HEK293T (cell line): ENCODE data around the gene CTSK.

Experiments used
- CTCF ChIA-PET: fragments of 350-600 bp; formaldehyde crosslinking; extraction: SDS; loops from one replicate; lab custom pipeline; 2021; ENCODE audit warnings: antibody characterized with exemption, inconsistent platforms; lab: Yijun Ruan, JAX
- POLR2A ChIA-PET: fragments of 350-600 bp; formaldehyde crosslinking; extraction: SDS; loops from one replicate; lab custom pipeline; 2020; ENCODE audit warnings: antibody characterized with exemption, inconsistent platforms; lab: Yijun Ruan, JAX
- DNase-seq: peaks from one replicate; pipeline ENCODE4 v3.0.0; 2012; ENCODE audit warnings: mixed read lengths; ENCODE audit errors: extremely low spot score
- ARNT ChIP-seq: fragments of 450-650 bp; IDR thresholded peaks from 2 replicates; pipeline ENCODE4 v1.6.1; 2017; ENCODE audit warnings: mild to moderate bottlenecking
- BHLHE40 ChIP-seq: fragments of 450-650 bp; IDR thresholded peaks from 2 replicates; pipeline ENCODE4 v1.6.1; 2016; ENCODE audit warnings: mild to moderate bottlenecking, moderate library complexity, borderline replicate concordance
- CTBP1 ChIP-seq: fragments of 450-650 bp; IDR thresholded peaks from 2 replicates; pipeline ENCODE4 v1.6.1; 2016; ENCODE audit warnings: borderline replicate concordance
- ELF4 ChIP-seq: fragments of 450-650 bp; IDR thresholded peaks from 2 replicates; pipeline ENCODE4 v1.6.1; 2017; ENCODE audit warnings: antibody characterized with exemption
- FOXA1 ChIP-seq: fragments of 450-650 bp; IDR thresholded peaks from 2 replicates; pipeline ENCODE4 v1.6.1; 2016; ENCODE audit warnings: mild to moderate bottlenecking
- FOXK2 ChIP-seq: fragments of 450-650 bp; IDR thresholded peaks from 2 replicates; pipeline ENCODE4 v1.6.1; 2016; ENCODE audit warnings: mild to moderate bottlenecking
- FOXM1 ChIP-seq: fragments of 450-650 bp; IDR thresholded peaks from 2 replicates; pipeline ENCODE4 v1.6.1; 2017; ENCODE audit warnings: mild to moderate bottlenecking, borderline replicate concordance
- HDGF ChIP-seq: fragments of 450-650 bp; IDR thresholded peaks from 2 replicates; pipeline ENCODE4 v1.6.1; 2017; ENCODE audit warnings: antibody characterized with exemption, borderline replicate concordance
- L3MBTL2 ChIP-seq: fragments of 450-650 bp; conservative IDR thresholded peaks from 2 replicates; pipeline ENCODE4 v1.6.1; 2016; ENCODE audit warnings: mild to moderate bottlenecking
- LEF1 ChIP-seq: fragments of 450-650 bp; IDR thresholded peaks from 2 replicates; pipeline ENCODE4 v1.6.1; 2017; ENCODE audit warnings: mild to moderate bottlenecking, borderline replicate concordance
- NFRKB ChIP-seq: fragments of 450-650 bp; IDR thresholded peaks from 2 replicates; pipeline ENCODE4 v1.6.1; 2016; ENCODE audit warnings: mild to moderate bottlenecking, moderate library complexity
- PKNOX1 ChIP-seq: fragments of 450-650 bp; IDR thresholded peaks from 2 replicates; pipeline ENCODE4 v1.6.1; 2016
- SP1 ChIP-seq: fragments of 450-650 bp; IDR thresholded peaks from 2 replicates; pipeline ENCODE4 v1.6.1; 2017
- SUZ12 ChIP-seq: fragments of 450-650 bp; IDR thresholded peaks from 2 replicates; pipeline ENCODE4 v1.6.1; 2016; ENCODE audit warnings: mild to moderate bottlenecking
- TARDBP ChIP-seq: fragments of 450-650 bp; IDR thresholded peaks from 2 replicates; pipeline ENCODE4 v1.6.1; 2016
- ZNF384 ChIP-seq: fragments of 450-650 bp; IDR thresholded peaks from 2 replicates; pipeline ENCODE4 v1.6.1; 2016

The CTSK gene

GRCh38 chr1:150793221-150793620 is 14.8 kb downstream of the CTSK start:
- TF ChIP-seq L3MBTL2 = no peak
- no peak for TF ChIP-seq SP1
- no peak for TF ChIP-seq SUZ12
- no peak for TF ChIP-seq FOXK2
- no peak for TF ChIP-seq HDGF
- TF ChIP-seq BHLHE40 = no peak
- TF ChIP-seq ELF4 = no peak
- TF ChIP-seq ZNF384 = no peak
- no peak for TF ChIP-seq PKNOX1
- no peak for TF ChIP-seq FOXM1
- TF ChIP-seq CTBP1 = no peak
- TF ChIP-seq FOXA1 = no peak
- TF ChIP-seq ARNT = no peak
- no peak for TF ChIP-seq LEF1
- TF ChIP-seq TARDBP = no peak
- TF ChIP-seq NFRKB = no peak
- POLR2A ChIA-PET = no interaction called here
- CTCF ChIA-PET = no interaction called here
- no peak for DNase-seq

DNA sequence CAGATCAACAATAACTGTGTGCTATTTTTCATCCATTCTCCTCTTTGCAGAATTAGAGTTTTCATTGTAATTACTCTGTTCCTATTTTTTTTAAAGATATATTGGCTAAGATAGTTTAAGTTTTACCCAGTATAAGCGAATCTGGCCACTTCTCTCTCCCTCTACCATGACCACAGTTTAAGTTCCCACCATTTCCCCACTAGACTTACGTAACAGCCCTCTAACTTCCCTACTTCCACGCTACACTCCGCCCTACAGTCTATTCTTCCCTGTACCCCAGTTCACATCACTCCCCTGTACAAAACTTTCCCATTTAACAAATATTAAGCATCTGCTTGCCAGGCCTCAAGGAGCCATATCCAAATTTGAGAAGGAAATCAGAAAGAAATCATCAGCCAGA is 16.5 kb downstream of the CTSK start:
- DNase-seq = no peak
- POLR2A ChIA-PET = no interaction called here
- CTCF ChIA-PET = no interaction called here
- TF ChIP-seq FOXM1 (no peak), ELF4 (no peak), ZNF384 (no peak), SP1 (no peak), SUZ12 (no peak), CTBP1 (no peak), LEF1 (no peak), FOXK2 (no peak), ARNT (no peak), PKNOX1 (no peak), TARDBP (no peak), FOXA1 (no peak), HDGF (no peak), BHLHE40 (no peak), L3MBTL2 (no peak), NFRKB (no peak)

GRCh38 chr1:150789396-150789795 is 18.7 kb downstream of the CTSK start:
- no peak for TF ChIP-seq ARNT
- no peak for TF ChIP-seq TARDBP
- no peak for TF ChIP-seq CTBP1
- TF ChIP-seq HDGF = no peak
- no peak for TF ChIP-seq SUZ12
- no peak for TF ChIP-seq FOXK2
- TF ChIP-seq SP1 = no peak
- no peak for TF ChIP-seq NFRKB
- no peak for TF ChIP-seq ZNF384
- no peak for TF ChIP-seq ELF4
- ChIA-PET CTCF (interaction anchor here (0.7 kb wide), 1 partner anchor 191 kb away, joined by 3 read pairs; no protein-coding TSS in a partner anchor), POLR2A (no interaction called here)
- no peak for DNase-seq

- POLR2A ChIA-PET = no interaction called here
- CTCF ChIA-PET = interaction anchor here (0.7 kb wide), 1 partner anchor 191 kb away, joined by 3 read pairs; no protein-coding TSS in a partner anchor
- no peak for DNase-seq
- TF ChIP-seq SP1 = no peak
Observed at GRCh38 chr1:150788946-150789345, 19.1 kb downstream of the CTSK start.

GRCh38 chr1:150787455-150787854 is 20.6 kb downstream of the CTSK start:
- ChIA-PET POLR2A (no interaction called here), CTCF (interaction anchor here (0.7 kb wide), 1 partner anchor 35 kb away, joined by 5 read pairs; no protein-coding TSS in a partner anchor)
- no peak for DNase-seq
- no peak for TF ChIP-seq CTBP1
- no peak for TF ChIP-seq PKNOX1
- no peak for TF ChIP-seq HDGF
- no peak for TF ChIP-seq SP1
- TF ChIP-seq FOXM1 = no peak
- TF ChIP-seq L3MBTL2 = no peak
- TF ChIP-seq ZNF384 = no peak
- TF ChIP-seq ELF4 = no peak
- no peak for TF ChIP-seq FOXA1
- TF ChIP-seq NFRKB = no peak
- TF ChIP-seq ARNT = no peak
- no peak for TF ChIP-seq TARDBP
- TF ChIP-seq BHLHE40 = no peak

DNA sequence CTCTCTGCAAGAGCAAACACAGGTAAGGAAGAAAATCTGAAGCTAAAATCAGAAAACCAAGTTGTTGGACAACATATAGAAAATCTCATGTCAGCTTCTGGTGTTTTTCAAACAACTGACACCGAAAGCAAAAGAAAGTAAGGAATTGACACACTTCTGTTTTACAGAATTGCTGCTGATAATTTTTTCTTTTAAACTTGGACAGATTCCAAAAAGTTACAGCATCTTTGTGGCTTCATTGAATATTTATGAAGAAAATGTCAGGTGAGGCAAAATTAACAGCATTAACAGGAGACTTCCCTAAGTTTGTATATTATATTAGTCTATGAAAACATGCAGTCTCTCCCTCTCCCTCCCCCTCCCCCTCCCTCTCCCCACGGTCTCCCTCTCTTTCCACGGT is 27.6 kb downstream of the CTSK start:
- ChIA-PET POLR2A (no interaction called here), CTCF (no interaction called here)
- TF ChIP-seq SP1 (no peak), L3MBTL2 (no peak), PKNOX1 (no peak), ELF4 (no peak), HDGF (no peak), FOXA1 (no peak), ZNF384 (no peak), SUZ12 (no peak), ARNT (no peak), LEF1 (no peak), FOXM1 (no peak), BHLHE40 (no peak), NFRKB (no peak), TARDBP (no peak), CTBP1 (no peak), FOXK2 (no peak)
- no peak for DNase-seq
